Rectal smooth muscle tissue (tissue), 1 donor: Measurements from ENCODE around the gene CPEB4.

Source experiments
- H3K27ac ChIP-seq: one replicate; pipeline ENCODE4 v1.7.0; 2013; ENCODE audit warnings: low read depth, low read length, inconsistent platforms
- H3K27me3 ChIP-seq: one replicate; pipeline ENCODE4 v1.7.0; 2013; ENCODE audit warnings: low read length; ENCODE audit not compliant: control insufficient read depth, insufficient read depth
- H3K36me3 ChIP-seq: one replicate; pipeline ENCODE4 v1.7.0; 2013; ENCODE audit warnings: low read length; ENCODE audit not compliant: control insufficient read depth, insufficient read depth
- H3K4me1 ChIP-seq: one replicate; pipeline ENCODE4 v1.7.0; 2013; ENCODE audit warnings: low read length; ENCODE audit not compliant: control insufficient read depth, insufficient read depth
- H3K4me3 ChIP-seq: one replicate; pipeline ENCODE4 v1.7.0; 2013; ENCODE audit warnings: low read length
- H3K9ac ChIP-seq: one replicate; pipeline ENCODE4 v1.7.0; 2013; ENCODE audit warnings: low read length

CPEB4 gene

GRCh38 chr5:173925449-173926071 lies 37.4 kb downstream of the CPEB4 start:
- H3K4me3 ChIP-seq, result no peak overlapping the region
- no peak overlapping the region for H3K9ac ChIP-seq
- H3K4me1 ChIP-seq, result peaks cover 31% of the 10 kb centered on the region
- peak overlapping the region; percentile 40 for H3K27ac ChIP-seq
- no peaks in the 10 kb centered on the region for H3K27me3 ChIP-seq
- no peaks in the 10 kb centered on the region for H3K36me3 ChIP-seq

GRCh38 chr5:173926359-173926758 lies 38.2 kb downstream of the CPEB4 start:
- Histone ChIP-seq H3K4me1 (peaks cover 30% of the 10 kb centered on the region), H3K27ac (peak overlapping the region; percentile 40), H3K27me3 (no peaks in the 10 kb centered on the region), H3K9ac (no peak overlapping the region), H3K4me3 (no peak overlapping the region), H3K36me3 (no peaks in the 10 kb centered on the region)

DNA sequence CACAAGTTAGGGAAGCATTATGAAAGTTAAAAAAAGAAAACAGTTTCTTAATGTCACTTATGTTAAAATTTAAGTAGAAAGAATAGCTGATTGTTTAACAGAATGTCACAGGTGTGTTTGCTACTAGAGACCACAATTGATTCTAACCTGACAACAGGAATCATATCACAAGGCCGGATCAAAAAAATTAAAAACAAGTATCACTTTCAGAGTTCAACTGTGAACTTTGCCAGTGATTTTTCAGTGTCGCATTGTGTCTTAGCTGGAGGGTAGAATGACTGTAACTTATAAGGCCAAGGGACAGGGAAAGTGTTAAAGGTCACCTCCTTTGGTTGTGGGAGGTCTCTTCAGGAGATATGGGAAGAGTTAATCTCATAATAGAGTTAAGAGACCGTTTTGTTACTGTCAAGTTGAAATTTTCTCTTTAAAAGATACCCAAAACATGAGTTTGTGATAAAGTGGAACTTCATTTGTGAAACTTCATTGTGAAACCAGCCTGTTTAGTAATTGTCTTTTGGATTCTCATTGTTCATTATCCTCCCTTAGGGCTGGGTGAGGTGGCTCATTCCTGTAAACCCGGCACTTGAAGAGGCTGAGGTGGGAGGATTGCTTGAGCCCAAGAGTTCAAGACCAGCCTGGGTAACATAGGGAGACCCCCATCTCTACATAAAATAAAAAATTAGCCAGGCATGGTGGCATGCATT lies 40.9 kb downstream of the CPEB4 start:
- Histone ChIP-seq H3K27me3 (no peaks in the 10 kb centered on the region), H3K4me3 (no peak overlapping the region), H3K9ac (no peak overlapping the region), H3K4me1 (peaks cover 17% of the 10 kb centered on the region), H3K36me3 (no peaks in the 10 kb centered on the region), H3K27ac (no peak overlapping the region)

GRCh38 chr5:173932695-173933139 lies 44.6 kb downstream of the CPEB4 start:
- Histone ChIP-seq H3K4me3 (no peak overlapping the region), H3K27me3 (no peaks in the 10 kb centered on the region), H3K4me1 (no peaks in the 10 kb centered on the region), H3K36me3 (no peaks in the 10 kb centered on the region), H3K27ac (no peak overlapping the region), H3K9ac (no peak overlapping the region)

DNA sequence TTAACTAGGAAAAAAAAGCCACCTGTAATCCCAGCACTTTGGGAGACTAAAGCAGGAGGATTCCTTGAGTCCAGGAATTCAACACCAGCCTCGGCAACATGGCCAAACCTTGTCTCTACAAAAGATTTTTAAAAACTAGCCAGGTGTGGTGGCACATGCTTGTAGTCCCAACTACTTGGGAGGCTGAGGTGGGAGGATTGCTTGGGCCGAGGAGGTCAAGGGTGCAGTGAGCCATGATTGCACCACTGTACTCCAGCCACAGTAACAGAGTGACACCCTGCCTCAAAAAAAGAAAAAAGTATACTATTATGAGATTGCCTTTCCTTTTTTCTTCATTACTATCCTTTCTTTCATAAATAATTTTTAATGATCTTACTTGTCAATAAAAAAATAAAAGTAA lies 45.8 kb downstream of the CPEB4 start:
- H3K27ac ChIP-seq, result no peak overlapping the region

GRCh38 chr5:173935396-173935795 lies 47.2 kb downstream of the CPEB4 start:
- no peaks in the 10 kb centered on the region for H3K27me3 ChIP-seq
- no peaks in the 10 kb centered on the region for H3K4me1 ChIP-seq
- no peak overlapping the region for H3K9ac ChIP-seq
- H3K4me3 ChIP-seq, result no peak overlapping the region
- no peak overlapping the region for H3K27ac ChIP-seq
- no peaks in the 10 kb centered on the region for H3K36me3 ChIP-seq

More for the DNA sequence above, 45.8 kb downstream of the CPEB4 start:
- Histone ChIP-seq H3K4me1 (no peaks in the 10 kb centered on the region), H3K36me3 (no peaks in the 10 kb centered on the region), H3K27me3 (no peaks in the 10 kb centered on the region), H3K4me3 (no peak overlapping the region), H3K9ac (no peak overlapping the region)

DNA sequence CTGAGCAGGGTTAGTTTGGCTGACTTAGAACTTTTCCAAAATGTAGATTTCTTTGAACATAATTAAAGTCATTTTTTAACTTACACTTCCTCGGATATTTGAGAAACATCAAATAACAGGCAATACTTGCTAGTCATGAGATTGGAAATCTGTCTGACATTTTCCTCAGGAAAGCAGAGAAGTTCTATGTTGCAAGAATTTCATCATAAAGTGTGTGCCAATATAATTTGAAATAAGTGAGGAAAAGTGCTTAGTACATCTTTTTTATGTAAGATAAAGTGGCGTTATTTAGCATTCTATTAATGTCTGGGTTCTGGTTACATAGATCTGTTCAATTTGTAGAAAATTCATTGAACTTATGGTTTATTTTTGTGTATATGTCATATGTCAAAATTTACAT lies 52.1 kb downstream of the CPEB4 start:
- Histone ChIP-seq H3K9ac (no peak overlapping the region), H3K27ac (no peak overlapping the region), H3K27me3 (no peaks in the 10 kb centered on the region), H3K4me3 (no peak overlapping the region), H3K4me1 (peaks cover 2% of the 10 kb centered on the region), H3K36me3 (peaks cover 5% of the 10 kb centered on the region)

DNA sequence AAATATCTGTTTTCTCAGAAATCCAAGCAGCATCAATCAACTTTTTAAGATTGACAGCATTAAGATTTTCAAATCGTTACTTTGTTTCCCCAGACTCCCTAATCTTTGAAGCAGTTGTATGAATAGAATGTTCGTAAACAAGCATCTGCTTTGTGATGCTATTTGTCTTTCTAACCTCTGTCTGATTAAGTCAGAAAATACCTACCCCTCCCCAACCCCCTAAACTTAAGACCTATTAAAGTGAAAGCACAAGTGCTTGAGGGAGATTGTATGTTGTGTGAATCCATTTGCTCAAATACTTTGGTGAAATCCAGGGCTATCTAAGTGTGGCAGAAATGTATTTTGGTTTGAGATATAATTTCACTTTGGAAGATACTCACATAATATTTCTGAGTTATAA lies 53.0 kb downstream of the CPEB4 start:
- peaks cover 5% of the 10 kb centered on the region for H3K36me3 ChIP-seq
- H3K27me3 ChIP-seq, result no peaks in the 10 kb centered on the region
- no peak overlapping the region for H3K27ac ChIP-seq
- no peak overlapping the region for H3K9ac ChIP-seq
- H3K4me3 ChIP-seq, result no peak overlapping the region
- peaks cover 2% of the 10 kb centered on the region for H3K4me1 ChIP-seq

DNA sequence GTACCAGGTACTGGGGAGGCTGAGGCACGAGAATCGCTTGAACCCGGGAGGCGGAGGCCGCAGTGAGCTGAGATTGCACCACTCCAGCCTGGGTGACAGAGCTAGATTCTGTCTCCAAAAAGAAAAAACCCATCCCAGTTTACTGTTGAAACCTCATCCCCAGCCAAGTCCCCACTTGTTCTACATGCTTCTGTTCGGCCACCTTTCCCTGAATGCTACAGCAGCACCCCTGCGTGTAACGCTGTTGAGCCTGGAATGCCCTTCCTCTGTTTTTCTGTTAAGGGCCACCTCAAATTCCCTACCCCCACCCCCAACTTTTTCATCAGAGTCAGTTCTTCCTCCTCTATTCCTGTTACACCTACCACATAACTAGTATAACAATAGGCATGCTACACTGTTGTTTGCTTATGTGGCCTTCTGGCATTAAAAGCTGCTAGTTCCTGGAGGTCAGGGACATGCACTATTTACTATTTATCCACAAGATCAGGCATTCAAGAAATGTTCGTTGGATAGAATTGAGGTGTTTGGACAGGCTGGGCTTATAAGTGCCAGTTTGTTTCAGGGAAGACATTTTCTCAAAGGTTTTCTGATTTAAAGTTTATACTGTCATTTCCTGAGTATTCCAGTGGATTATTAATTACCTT lies 53.7 kb downstream of the CPEB4 start:
- Histone ChIP-seq H3K27me3 (no peaks in the 10 kb centered on the region), H3K27ac (no peak overlapping the region), H3K4me3 (no peak overlapping the region), H3K4me1 (peaks cover 2% of the 10 kb centered on the region), H3K9ac (no peak overlapping the region), H3K36me3 (peaks cover 5% of the 10 kb centered on the region)

DNA sequence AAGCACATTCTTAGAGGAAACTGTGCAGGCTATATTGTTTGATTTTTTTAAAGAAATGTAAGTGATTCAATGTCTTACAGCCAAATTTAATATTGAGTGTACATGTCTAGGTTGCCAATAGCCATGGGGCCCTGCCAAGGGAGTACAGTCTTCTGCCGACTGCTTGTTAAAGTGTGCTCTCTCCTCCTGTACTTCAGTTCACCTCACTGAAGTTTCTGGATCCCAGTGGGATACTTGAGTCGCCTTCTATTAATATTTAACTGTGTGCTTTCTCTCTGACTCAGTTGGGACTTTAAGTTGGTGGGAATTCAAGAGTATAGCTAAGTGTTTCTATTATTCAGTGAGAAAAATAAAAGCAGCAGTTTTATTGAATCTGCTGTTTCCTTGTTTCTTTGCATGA lies 56.4 kb downstream of the CPEB4 start:
- peaks cover 14% of the 10 kb centered on the region for H3K36me3 ChIP-seq
- H3K9ac ChIP-seq, result no peak overlapping the region
- H3K27me3 ChIP-seq, result no peaks in the 10 kb centered on the region
- no peak overlapping the region for H3K4me3 ChIP-seq
- peaks cover 2% of the 10 kb centered on the region for H3K4me1 ChIP-seq
- H3K27ac ChIP-seq, result no peak overlapping the region

DNA sequence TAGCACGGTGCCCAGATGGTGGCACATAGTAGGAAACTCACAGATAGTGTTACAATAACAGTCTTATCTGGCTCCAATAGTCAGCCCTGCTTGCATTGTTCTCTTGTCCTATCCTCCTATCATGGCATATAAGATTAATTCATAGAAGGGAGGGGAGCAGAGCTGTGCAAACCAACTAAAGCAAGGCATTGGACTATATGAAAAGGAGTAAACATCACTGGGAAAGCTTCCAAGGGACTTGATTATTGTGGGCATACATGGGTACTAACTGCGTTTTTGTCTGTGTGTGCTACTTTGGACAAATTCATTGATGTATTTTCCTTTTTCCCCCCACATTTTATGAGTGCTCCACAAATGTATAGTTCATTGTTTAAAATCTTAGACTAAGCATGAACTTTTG lies 57.0 kb downstream of the CPEB4 start:
- Histone ChIP-seq H3K4me1 (peaks cover 2% of the 10 kb centered on the region), H3K36me3 (peaks cover 14% of the 10 kb centered on the region)

GRCh38 chr5:173946323-173946722 lies 58.2 kb downstream of the CPEB4 start:
- H3K4me1 ChIP-seq, result no peaks in the 10 kb centered on the region
- H3K27ac ChIP-seq, result no peak overlapping the region
- H3K27me3 ChIP-seq, result no peaks in the 10 kb centered on the region
- H3K9ac ChIP-seq, result no peak overlapping the region
- peaks cover 14% of the 10 kb centered on the region for H3K36me3 ChIP-seq
- H3K4me3 ChIP-seq, result no peak overlapping the region

More for the DNA sequence above, 57.0 kb downstream of the CPEB4 start:
- no peak overlapping the region for H3K27ac ChIP-seq
- H3K9ac ChIP-seq, result no peak overlapping the region
- H3K27me3 ChIP-seq, result no peaks in the 10 kb centered on the region
- H3K4me3 ChIP-seq, result no peak overlapping the region
